DMS 273 treated with DMSO at 0.1 percent for 48 hours (cell line): ENCODE data around the gene PDE9A.

Experiments
- DNase-seq: peaks from one replicate; lab custom pipeline; 2025; lab: John Stamatoyannopoulos, UW

PDE9A gene

DNA sequence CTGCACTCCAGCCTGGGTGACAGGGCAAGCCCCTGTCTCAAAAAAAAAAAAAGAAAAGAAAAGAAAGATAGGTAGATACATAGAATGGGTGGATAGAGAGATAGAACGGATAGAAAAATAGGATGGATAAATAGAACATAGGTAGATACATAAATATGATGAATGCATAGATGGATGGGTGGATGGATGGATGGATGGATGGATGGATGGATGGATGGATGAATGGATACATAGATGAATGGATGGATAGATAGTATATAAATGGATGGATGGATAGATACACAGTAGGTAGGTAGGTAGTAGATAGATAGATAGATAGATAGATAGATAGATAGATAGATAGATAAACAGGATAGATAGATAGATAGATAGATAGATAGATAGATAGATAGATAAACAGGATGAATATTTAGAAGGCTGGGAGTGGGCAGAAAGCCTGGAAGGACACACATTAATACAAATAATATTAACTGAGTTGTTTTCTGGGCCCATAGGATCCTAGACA lies 87.0 kb downstream of the PDE9A start:
- no peak for DNase-seq

DNA sequence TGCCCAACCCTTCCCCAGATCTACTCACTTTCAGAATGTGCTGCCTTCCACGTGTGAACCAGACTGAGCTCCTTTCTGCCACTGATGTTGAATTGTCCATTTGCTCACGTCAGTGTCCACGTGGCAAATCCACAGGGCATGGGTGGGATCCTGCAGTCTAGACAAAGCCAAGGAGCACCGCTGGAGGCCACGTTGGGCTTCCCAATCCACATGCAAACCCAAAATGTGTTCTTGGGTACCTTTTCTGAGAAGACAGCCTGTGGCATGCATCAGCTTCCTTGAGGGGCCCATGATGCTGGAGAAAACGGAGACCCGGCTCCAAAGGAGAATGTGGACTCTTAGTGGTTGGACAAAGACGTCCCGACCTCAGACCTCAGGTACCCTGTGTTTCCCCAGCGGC lies 87.6 kb downstream of the PDE9A start:
- DNase-seq: no peak

GRCh38 chr21:42744520-42745445 lies 91.4 kb downstream of the PDE9A start:
- DNase-seq: no peak

- no peak for DNase-seq
Observed at GRCh38 chr21:42745511-42746239, 92.3 kb downstream of the PDE9A start.

DNA sequence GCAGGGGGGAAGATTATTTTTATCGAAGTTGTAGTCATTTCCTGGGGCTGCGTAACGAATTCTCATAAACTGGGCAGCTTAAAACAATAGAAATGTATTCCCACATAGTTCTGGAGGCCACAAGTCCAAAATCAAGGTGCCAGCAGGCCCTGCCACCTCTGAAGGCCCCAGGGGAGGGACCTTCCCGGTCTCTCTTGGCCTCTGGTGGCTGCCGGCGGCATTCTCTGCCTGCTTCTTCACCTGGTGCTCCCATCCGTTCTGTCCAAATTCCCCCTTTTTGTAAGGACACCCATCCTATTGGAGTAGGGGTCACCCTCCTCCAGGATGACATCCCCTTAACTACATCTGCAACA lies 92.8 kb downstream of the PDE9A start:
- DNase-seq: no peak

GRCh38 chr21:42746593-42747275 lies 93.3 kb downstream of the PDE9A start:
- no peak for DNase-seq

DNA sequence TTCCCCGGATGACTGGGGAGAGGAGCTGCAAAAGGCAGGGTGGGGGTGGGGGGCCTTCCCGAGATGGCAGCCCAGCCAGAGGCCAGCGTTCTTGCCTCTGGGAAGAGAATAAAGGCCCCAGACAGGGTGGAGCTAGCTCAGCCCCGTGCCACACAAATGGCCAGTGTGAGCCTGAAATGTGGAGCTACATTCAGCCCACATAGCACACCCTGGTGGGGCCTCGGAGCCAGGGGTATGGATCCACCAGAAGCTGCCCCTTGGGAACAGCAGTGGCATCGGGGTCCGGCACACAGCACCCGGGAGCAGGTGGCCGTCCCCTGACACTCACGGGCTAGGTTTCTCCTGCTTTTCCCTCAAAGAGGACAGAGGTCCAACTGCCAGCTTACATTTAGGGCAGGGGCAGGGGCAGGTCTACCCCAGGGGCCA lies 93.9 kb downstream of the PDE9A start:
- DNase-seq: no peak

DNA sequence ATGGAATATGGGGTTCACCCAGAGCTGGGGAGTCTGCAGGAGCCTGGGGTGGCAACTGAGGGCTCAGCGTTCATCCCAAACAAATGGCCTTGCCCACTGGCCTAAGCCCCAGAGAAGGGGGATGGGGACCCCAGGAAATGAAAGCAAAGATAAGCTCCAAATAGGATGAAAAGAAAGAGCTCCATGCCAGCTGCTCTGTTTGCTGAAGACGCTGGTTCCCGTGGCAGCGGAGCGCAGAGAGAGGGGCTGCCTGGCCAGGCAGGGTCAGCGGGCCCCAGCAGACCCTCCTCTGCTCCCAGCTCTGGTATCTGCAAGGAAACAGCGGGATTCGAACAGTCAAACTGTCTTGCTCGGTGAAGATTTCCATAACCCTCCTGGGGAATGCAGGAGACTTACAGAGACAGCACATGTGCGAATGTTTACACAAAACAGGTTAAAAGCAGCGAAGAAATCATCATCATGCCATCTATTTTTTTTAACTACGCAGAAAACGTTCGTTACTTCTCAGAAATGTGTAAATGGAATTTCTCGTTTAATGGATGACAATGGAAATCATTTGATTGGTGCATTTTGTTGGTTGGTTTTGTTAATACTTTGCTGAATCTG lies 94.4 kb downstream of the PDE9A start:
- DNase-seq: no peak

DNA sequence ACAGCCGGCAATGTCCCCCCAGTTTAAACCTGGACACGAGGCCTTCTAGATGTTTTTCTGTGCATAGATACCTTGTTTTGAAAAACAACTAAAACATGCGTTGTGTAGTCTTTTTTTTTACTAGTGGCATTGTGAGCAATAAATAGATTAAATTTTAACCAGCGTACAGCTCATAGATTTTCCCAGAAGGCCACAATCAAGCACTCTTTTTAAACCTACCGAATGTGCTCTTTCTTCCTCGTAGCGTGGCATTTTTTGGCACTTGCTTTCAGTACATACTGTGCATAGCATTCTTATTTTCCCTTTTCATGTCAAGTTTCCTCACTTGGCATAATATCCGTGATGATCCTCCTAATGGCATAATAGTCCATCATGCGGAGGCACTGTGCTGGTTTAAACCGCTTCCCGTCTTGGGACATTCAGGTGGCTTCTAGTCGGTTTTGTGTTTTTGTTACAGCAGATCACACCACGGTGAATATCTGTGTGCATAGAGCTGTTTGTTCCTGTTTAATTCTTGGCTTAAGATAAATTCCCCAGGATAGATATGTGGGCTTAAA lies 95.3 kb downstream of the PDE9A start:
- DNase-seq: no peak

GRCh38 chr21:42750737-42751530 lies 97.5 kb downstream of the PDE9A start:
- no peak for DNase-seq

- DNase-seq: no peak
Observed at GRCh38 chr21:42751866-42752265, 98.4 kb downstream of the PDE9A start.

- DNase-seq: no peak
Observed at GRCh38 chr21:42753804-42754203, 100.4 kb downstream of the PDE9A start.

DNA sequence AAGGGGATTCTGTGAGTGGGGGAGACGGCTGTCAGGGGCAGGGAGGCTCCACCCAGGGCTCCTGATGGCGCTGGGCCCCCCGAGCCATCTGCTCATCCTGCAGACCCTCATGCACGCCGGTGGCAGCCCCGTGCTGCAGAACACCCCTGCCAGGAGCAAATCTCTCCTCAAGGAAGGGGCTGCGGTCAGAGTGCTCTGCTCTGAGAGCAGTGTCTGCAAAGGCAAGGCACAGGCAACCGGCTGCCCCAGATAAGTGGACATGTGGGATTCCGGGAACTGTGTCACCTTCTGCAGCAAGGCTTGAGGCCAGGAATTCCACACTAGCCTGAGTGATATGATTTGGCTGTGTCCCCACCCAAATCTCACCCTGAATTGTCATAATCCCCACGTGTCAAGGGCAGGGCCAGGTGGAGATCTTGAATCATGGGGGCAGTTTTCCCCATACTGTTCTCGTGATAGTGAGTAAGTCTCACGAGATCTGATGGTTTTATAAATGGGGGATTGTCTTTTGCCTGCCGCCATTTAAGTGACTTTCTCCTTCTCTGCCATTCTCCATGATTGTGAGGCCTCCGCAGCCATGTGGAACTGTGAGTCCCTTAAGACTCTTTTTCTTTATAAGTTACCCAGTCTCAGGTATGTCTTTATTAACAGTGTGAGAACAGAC lies 101.0 kb downstream of the PDE9A start:
- no peak for DNase-seq

- no peak for DNase-seq
Observed at GRCh38 chr21:42755031-42755665, 101.7 kb downstream of the PDE9A start.

DNA sequence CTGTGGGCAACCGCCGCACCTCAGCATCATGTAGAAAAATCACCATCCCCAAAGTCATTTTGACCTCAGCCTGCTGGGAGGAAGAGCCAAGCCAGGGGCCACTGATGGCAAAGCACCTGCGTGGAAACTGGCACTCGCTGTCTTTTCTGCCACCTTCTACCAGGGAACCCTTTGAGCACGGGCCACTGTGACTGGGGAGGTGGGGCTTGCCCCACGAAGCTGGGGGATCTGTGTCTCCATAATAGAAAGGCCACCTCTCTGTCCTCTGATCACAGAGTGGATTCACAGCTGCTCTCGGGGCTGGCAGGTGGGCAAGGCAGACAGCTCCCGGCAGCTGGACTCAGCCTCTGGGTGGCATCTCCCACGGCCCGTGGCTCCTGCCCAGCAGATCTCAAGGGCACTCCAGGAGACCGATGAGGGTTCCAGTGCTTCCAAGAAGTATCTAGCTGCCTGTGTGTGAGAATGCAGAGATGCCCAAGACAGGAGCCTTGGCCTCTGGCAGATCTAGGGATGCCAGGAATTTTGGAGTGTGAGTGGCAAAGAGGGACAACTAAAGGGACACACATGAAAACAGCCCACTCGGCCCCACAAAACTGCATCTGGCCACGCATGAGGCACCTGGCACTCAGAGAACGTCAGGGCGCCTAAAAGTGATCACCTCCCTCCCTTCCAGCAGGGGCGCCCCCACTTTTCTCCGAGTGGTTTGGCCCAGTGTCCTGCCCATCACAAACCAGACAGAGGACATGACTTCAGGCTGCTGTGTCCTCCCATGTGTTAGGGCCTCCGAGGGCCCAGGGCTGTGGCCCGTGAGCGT lies 102.6 kb downstream of the PDE9A start:
- no peak for DNase-seq

DNA sequence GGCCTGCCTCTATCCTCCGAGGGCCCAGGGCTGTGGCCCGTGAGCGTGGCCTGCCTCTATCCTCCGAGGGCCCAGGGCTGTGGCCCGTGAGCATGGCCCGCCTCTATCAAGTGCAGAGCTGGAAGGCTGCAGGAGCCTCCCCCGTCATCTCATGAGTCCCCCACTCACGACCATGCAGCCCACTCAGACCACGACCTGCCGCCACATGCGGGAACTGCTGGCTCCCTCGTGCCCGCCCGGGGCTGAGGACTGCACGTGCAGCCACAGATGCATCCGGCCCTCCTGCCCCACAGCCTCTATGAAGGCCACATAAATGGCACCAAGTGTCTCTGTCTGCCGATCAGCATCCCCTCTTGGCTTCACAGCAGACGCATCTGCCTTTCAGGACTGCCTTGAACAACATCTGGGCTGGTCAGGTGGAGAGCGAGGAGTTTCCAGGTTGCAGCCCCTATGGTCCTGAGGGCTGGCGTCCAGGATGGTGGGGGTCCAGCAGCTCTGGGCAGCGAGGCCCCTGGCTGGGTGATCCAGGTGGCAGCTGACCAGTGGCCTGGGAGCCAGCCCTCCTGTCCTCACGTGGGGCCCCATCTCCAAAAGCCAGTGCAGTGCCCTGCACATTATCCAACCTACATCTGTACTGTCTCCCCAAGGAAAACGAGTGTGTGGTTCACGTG lies 103.3 kb downstream of the PDE9A start:
- DNase-seq: no peak

GRCh38 chr21:42757422-42757821 lies 104.0 kb downstream of the PDE9A start:
- DNase-seq: no peak
